Stomach smooth muscle (tissue), 2 donors: ENCODE measurements around the gene PLEKHM1.
A peak's percentile ranks its signal among the peaks of the same experiment; 100 is the strongest.
"Not testable (repeated sequence)": the region's sequence is repeated elsewhere in the genome, so short reads cannot be mapped to it uniquely, and the experiment has no call there.

Experiments used
- H3K27ac ChIP-seq: one replicate; pipeline ENCODE4 v1.7.0; 2013; ENCODE audit warnings: mild to moderate bottlenecking, low read length, inconsistent platforms
- H3K27me3 ChIP-seq, 2 donors: one replicate each; pipeline ENCODE4 v1.7.0; 2013; ENCODE audit warnings: low read length in 2 of 2; ENCODE audit not compliant: insufficient read depth in 2 of 2, control insufficient read depth in 1 of 2
- H3K36me3 ChIP-seq, 2 donors: one replicate each; pipeline ENCODE4 v1.7.0; 2013; ENCODE audit warnings: low read length in 2 of 2; ENCODE audit not compliant: control insufficient read depth in 2 of 2, insufficient read depth in 2 of 2
- H3K4me1 ChIP-seq: one replicate; pipeline ENCODE4 v1.7.0; 2013; ENCODE audit warnings: low read length; ENCODE audit not compliant: control insufficient read depth, insufficient read depth
- H3K4me3 ChIP-seq, 2 donors: one replicate each; pipeline ENCODE4 v1.7.0; 2013; ENCODE audit warnings: low read length in 2 of 2
- H3K9ac ChIP-seq, 2 donors: one replicate each; pipeline ENCODE4 v1.7.0; 2013; ENCODE audit warnings: low read length in 2 of 2, mild to moderate bottlenecking in 1 of 2
- H3K9me3 ChIP-seq, 2 donors: one replicate each; pipeline ENCODE4 v1.7.0; 2013; ENCODE audit warnings: low read length in 2 of 2; ENCODE audit not compliant: control insufficient read depth in 2 of 2
- donor health status: healthy.
- donor health status: Pancreatic carcinoma.

The PLEKHM1 gene

DNA sequence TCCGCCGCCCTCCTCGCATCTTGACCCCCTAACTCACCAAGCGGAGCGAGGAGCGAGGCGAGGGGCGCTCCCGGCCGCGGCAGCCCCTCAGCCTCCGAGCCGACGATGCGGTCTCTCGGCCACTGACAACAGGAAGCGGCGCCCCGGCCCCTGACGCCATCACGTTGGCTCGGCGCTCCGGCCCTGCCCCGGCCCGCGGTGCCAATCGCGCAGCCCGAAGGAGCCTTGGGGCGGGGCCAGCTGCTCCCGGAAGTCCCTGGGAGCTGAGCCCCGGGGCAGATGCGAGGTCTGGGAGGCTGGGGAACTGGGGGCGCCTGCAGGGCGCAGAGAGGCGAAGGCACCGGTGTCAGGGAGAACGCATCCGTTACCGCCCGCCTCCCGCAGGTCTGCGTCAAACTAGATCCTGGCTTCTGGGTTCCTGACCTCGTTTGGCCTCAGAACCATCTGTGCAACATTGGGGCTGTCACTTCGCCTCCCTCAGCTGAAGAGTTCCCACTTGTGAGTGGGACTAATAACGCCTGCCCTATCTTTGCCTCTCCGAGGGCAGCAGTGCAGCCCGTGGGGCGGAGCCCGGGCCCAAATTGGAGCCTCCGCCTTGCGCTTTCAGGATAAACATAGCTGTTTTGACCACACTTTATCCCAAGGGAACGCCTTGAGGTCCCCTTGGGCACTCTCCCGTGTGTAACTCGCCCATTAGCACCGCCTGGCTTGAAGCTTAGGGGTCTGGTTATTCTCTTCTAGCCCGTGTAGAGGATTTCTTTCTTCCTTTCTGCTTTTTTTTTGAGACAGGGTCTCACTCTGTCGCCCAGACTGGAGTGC lies at the start of gene PLEKHM1:
Gene PLEKHM1, minus strand, starts transcription at position 107 of the 819 bp plus-strand sequence. CDS start 8,237 bp downstream, outside the sequence.
- H3K9ac ChIP-seq: peak within 1 kb of the TSS; percentile 57 to 69
- H3K4me1 ChIP-seq, H3K27me3 ChIP-seq, H3K9me3 ChIP-seq, H3K36me3 ChIP-seq: not testable (repeated sequence)
- peak within 1 kb of the TSS; percentile 65 to 69 for H3K4me3 ChIP-seq
- H3K27ac ChIP-seq: peak within 1 kb of the TSS; percentile 58

DNA sequence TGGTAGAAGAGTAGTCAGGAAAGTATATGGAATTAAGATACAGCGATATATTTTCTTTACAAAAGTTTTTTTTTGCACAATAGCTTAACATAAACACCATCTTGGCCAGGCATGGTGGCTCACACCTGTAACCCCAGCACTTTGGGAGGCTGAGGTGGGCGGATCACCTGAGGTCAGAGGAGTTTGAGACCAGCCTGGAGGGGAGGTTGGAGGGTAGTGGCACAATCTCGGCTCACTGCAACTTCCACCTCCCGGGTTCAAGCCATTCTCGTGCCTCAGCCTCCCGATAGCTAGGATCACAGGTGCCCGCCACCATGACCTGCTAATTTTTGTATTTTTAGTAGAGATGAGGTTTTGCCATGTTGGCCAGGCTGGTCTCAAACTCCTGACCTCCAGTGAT lies 47.6 kb upstream of the PLEKHM1 start:
- H3K4me1 ChIP-seq, H3K27ac ChIP-seq, H3K9ac ChIP-seq, H3K27me3 ChIP-seq, H3K36me3 ChIP-seq, H3K9me3 ChIP-seq, H3K4me3 ChIP-seq: not testable (repeated sequence)

DNA sequence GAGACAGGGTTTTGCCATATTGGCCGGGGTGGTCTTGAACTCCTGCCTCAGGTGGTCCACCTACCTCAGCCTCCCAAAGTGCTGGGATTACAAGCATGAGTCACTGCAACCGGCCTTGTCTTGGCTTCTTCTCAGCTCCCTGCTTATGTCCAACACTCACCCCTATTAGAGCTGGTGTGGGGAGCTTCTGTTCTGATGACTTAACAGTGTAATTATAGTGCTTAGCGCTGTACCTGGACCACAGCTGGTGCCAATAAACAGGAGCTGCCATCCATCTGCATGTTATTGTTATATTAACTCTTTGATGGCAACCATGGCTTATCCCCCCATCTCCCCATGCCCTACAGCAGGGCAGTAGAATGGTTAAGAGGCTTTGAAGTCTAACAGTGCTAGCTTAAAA lies 15.6 kb upstream of the PLEKHM1 start:
- H3K9me3 ChIP-seq, H3K4me3 ChIP-seq, H3K27ac ChIP-seq, H3K36me3 ChIP-seq, H3K4me1 ChIP-seq, H3K27me3 ChIP-seq, H3K9ac ChIP-seq: not testable (repeated sequence)

DNA sequence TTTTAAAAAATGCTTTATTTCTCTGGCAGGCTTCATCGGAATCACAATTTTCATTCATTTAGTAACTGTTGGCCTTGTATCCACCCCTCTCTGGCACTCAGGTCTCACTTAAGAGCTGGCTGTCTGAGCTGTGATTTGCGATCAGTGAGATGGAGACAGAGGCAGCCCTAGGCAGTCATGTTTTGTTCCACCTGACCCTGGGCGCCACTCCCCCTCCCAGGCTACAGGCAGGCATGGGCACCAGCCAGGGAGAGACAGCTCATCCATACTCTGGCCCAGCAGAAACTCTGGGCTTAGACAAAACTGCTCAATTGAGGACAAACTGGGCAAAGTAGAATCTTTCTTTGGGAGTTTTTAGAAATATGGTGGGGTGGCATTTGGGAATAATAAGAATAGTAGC lies 14.7 kb upstream of the PLEKHM1 start:
- H3K36me3 ChIP-seq, H3K4me1 ChIP-seq, H3K27ac ChIP-seq, H3K9me3 ChIP-seq, H3K4me3 ChIP-seq, H3K27me3 ChIP-seq, H3K9ac ChIP-seq: not testable (repeated sequence)

DNA sequence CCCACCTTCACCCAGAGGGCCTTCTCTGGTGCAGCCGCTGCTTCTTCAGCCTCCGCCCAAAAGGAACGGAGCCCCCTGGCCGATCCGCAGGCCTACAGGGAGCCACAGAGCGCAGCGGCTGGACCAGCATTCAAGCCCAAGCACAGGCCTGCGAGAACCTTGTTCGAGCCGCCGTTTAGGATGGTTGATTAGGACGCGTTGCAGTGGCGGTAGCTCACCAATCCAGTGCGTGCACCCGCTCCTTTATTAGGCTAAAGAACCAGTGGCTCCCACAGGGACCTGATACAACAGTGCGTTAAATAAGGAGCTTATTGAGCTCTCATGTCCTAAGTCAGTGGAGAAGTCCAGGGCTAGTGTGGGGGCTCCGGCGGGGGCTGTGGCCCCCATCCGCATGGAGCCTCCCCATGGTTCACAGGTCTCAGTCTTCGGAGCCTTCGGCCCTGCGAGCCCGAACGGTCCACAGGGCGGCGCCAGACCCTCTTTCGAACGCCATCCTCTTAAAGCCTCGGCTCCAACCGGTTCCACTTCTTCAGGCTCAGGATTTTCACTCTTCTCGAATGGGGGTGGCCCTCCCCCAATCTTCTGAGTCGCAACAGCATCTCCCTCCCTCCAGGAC lies 10.7 kb upstream of the PLEKHM1 start:
- not testable (repeated sequence) for H3K4me3 ChIP-seq, H3K4me1 ChIP-seq, H3K36me3 ChIP-seq, H3K9ac ChIP-seq, H3K27me3 ChIP-seq, H3K9me3 ChIP-seq, H3K27ac ChIP-seq

DNA sequence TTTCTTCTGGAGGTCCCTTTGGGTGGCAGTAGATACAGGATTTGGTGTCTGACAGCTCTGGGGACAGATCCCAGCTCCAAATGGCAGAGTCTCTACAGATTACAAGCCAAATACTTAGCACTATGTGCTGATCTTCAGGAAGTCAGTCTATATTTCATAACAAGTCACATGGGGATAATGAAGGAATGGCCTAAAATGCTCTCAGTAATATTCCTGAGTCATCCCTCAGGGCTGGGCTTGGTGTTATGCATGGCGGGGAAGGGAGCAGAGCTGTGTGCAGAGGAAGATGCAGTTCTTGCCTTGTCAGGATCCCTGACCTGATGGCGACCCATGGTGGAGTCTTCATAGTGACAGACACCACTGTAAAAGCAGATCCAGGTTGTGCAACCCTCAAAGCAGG lies 10.0 kb upstream of the PLEKHM1 start:
- not testable (repeated sequence) for H3K4me1 ChIP-seq, H3K27me3 ChIP-seq, H3K9me3 ChIP-seq, H3K4me3 ChIP-seq, H3K36me3 ChIP-seq, H3K9ac ChIP-seq, H3K27ac ChIP-seq

DNA sequence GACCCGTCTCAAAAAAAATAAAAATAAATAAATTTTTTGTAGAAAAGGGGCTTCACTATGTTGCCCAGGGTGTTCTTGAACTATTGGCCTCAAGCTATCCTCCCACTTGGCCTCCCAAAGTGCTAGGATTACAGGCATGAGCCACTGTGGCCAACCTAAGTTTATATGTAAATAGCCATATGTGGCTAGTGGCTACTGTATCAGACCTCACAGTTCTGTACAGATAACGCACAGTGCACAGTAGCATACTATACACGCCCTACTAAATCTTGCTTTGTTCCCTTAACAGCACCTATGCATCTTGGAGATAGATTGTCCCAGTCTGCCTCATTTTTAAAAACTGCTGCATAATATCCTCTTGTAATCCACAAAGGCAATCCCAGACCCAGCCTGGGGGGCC lies 8.7 kb upstream of the PLEKHM1 start:
- H3K4me1 ChIP-seq, H3K4me3 ChIP-seq, H3K9ac ChIP-seq, H3K9me3 ChIP-seq, H3K36me3 ChIP-seq, H3K27ac ChIP-seq, H3K27me3 ChIP-seq: not testable (repeated sequence)

DNA sequence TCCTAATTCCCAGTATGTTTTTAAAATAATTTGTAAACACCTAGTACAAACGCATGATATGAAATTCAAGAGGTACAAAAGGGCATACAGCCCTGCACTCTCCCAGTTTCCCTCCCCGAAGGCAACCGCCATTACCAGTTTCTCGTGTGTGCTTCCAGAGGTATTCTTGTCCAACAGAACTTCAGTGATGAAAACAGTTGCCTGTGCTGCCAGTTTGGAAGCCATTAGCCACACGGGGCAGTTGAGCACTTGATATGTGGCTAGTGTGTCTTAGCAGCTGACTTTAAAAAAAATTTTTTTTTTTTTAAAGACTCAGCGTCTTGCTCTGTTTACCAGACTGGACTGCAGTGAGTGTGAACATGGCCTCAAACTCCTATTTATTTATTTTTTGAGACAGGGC lies 7.9 kb upstream of the PLEKHM1 start:
- not testable (repeated sequence) for H3K4me3 ChIP-seq, H3K9ac ChIP-seq, H3K27ac ChIP-seq, H3K4me1 ChIP-seq, H3K27me3 ChIP-seq, H3K9me3 ChIP-seq, H3K36me3 ChIP-seq

DNA sequence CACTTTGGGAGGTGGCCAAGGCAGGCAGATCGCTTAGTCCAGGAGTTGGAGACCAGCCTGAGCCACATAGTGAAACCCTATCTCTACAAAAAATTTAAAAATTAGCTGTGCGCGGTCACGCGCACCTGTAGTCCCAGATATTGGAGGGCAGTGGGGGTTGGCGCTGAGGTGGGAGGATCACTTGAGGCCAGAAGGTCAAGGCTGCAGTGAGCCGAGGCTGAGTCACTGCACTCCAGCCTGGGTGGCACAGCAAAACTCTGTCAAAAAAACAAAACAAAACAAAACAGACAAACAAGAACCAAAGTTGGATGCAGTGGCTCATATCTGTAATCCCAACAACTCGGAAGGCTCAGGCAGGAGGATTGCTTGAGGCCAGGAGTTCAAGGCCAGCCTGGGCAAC lies 6.9 kb upstream of the PLEKHM1 start:
- not testable (repeated sequence) for H3K9ac ChIP-seq, H3K9me3 ChIP-seq, H3K4me3 ChIP-seq, H3K27me3 ChIP-seq, H3K36me3 ChIP-seq, H3K27ac ChIP-seq, H3K4me1 ChIP-seq

DNA sequence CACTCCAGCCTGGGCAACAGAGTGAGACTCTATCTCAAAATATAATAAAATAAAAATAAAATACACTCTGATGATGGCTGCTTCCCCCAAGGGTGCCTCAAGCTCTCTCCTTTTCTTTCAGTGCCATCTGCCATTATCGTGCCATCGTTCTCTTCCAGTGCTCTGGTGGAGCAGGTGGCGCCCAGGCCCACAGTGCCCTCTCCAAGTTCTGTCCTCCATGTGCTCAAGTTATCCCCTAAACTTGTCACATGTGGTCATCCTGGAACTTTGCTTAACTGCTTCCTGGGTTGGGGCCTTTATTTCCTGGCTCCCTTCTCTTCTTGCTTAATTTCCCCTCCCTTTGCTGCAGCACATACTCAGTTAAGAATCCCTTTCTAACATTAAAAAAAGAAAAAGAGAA lies 6.0 kb upstream of the PLEKHM1 start:
- not testable (repeated sequence) for H3K27me3 ChIP-seq, H3K9ac ChIP-seq, H3K4me1 ChIP-seq, H3K36me3 ChIP-seq, H3K9me3 ChIP-seq, H3K4me3 ChIP-seq, H3K27ac ChIP-seq

DNA sequence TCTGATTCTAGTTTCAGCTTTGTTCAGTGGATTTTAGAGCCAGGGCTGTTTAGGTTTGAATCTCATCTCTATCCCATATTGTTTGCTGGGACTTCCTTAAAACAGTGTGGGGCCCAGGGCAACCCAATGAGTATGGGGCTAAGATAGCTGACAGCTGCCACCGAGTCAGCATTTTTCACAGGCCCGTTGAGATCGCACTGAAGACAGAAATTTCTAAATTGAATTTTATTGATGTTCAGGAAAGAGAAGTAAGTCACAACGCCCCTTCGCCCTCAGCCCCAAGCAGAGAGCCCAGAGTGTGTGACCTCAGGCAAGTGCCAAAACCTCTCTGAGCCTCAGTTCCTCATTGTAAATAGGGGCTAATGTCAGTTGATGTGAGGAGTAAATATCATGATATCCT lies 4.0 kb upstream of the PLEKHM1 start:
- H3K4me1 ChIP-seq, H3K27ac ChIP-seq, H3K9ac ChIP-seq, H3K36me3 ChIP-seq, H3K9me3 ChIP-seq, H3K4me3 ChIP-seq, H3K27me3 ChIP-seq: not testable (repeated sequence)
